ENCODE results near the gene SPATS2L.

SPATS2L gene

GRCh38 chr2:200298816-200299215 is 7.7 kb upstream of the SPATS2L start:
- no peak for DNase-seq

- no peak for DNase-seq
These were observed 6.4 kb upstream of the SPATS2L start for GRCh38 chr2:200300065-200300464.

GRCh38 chr2:200300638-200301314 is 5.7 kb upstream of the SPATS2L start:
- no peak for DNase-seq

- no peak for DNase-seq
These were observed 4.3 kb upstream of the SPATS2L start for GRCh38 chr2:200301953-200302858.

GRCh38 chr2:200302940-200303727 is 3.4 kb upstream of the SPATS2L start:
- DNase-seq = no peak

GRCh38 chr2:200305797-200306195 is 697 bp upstream of the SPATS2L start:
- peak; percentile 24 for DNase-seq

GRCh38 chr2:200306931-200307723 is 634 bp downstream of the SPATS2L start:
- DNase-seq = peak; percentile 39

GRCh38 chr2:200307724-200308545 is 1.4 kb downstream of the SPATS2L start:
- no peak for DNase-seq

GRCh38 chr2:200308546-200309295 is 2.2 kb downstream of the SPATS2L start:
- peak; percentile 24 for DNase-seq

- no peak for DNase-seq
These were observed 3.0 kb downstream of the SPATS2L start for GRCh38 chr2:200309296-200310049.

GRCh38 chr2:200310545-200310971 is 4.1 kb downstream of the SPATS2L start:
- no peak for DNase-seq

- no peak for DNase-seq
These were observed 4.6 kb downstream of the SPATS2L start for GRCh38 chr2:200311139-200311538.

GRCh38 chr2:200314976-200315567 is 8.6 kb downstream of the SPATS2L start:
- no peak for DNase-seq

- no peak for DNase-seq
These were observed 11.5 kb downstream of the SPATS2L start for GRCh38 chr2:200317975-200318374.

- no peak for DNase-seq
These were observed 12.5 kb downstream of the SPATS2L start for GRCh38 chr2:200318940-200319435.

GRCh38 chr2:200319548-200320337 is 13.2 kb downstream of the SPATS2L start:
- no peak for DNase-seq

- no peak for DNase-seq
These were observed 13.9 kb downstream of the SPATS2L start for GRCh38 chr2:200320344-200320743.

- DNase-seq = no peak
These were observed 14.5 kb downstream of the SPATS2L start for GRCh38 chr2:200320991-200321390.
